GM12872 (cell line): ENCODE measurements around the gene ANKRD11.

Experiments used
- CTCF ChIP-seq: IDR thresholded peaks from 3 replicates; pipeline ENCODE4 v1.5.1; 2011; ENCODE audit warnings: low read depth, mild to moderate bottlenecking, low read length, moderate library complexity; ENCODE audit not compliant: insufficient read depth

Gene ANKRD11

GRCh38 chr16:89367538-89367915 is 122.8 kb downstream of the ANKRD11 start:
- no peak for TF ChIP-seq CTCF

GRCh38 chr16:89366561-89367537 is 123.5 kb downstream of the ANKRD11 start:
- no peak for TF ChIP-seq CTCF

GRCh38 chr16:89365996-89366395 is 124.4 kb downstream of the ANKRD11 start:
- no peak for TF ChIP-seq CTCF

- no peak for TF ChIP-seq CTCF
Observed at GRCh38 chr16:89365044-89365467, 125.3 kb downstream of the ANKRD11 start.

- TF ChIP-seq CTCF = no peak
Observed at GRCh38 chr16:89364606-89365005, 125.8 kb downstream of the ANKRD11 start.

GRCh38 chr16:89363621-89364393 is 126.6 kb downstream of the ANKRD11 start:
- no peak for TF ChIP-seq CTCF
